IPS DF 4.7 (cell line): ENCODE results near the gene TBX10.
"Not testable (repeated sequence)": the region's sequence is repeated elsewhere in the genome, so short reads cannot be mapped to it uniquely, and the experiment has no call there.

Source experiments
- DNase-seq: peaks from one replicate; pipeline ENCODE4 v3.0.0-alpha.2; 2013; ENCODE audit warnings: low spot score; ENCODE audit errors: extremely low read depth

Gene TBX10

GRCh38 chr11:67664696-67665540, 25.4 kb upstream of the TBX10 start:
- no peak for DNase-seq

GRCh38 chr11:67664213-67664585, 24.6 kb upstream of the TBX10 start:
- no peak for DNase-seq

- DNase-seq = no peak
Observed at GRCh38 chr11:67663532-67664212, 24.1 kb upstream of the TBX10 start.

- no peak for DNase-seq
Observed at GRCh38 chr11:67662835-67663531, 23.4 kb upstream of the TBX10 start.

- DNase-seq = no peak
Observed at GRCh38 chr11:67662142-67662834, 22.7 kb upstream of the TBX10 start.

GRCh38 chr11:67660752-67661151, 21.2 kb upstream of the TBX10 start:
- not testable (repeated sequence) for DNase-seq

GRCh38 chr11:67659651-67660165, 20.1 kb upstream of the TBX10 start:
- not testable (repeated sequence) for DNase-seq

GRCh38 chr11:67657300-67657699, 17.7 kb upstream of the TBX10 start:
- no peak for DNase-seq

- DNase-seq = no peak
Observed at GRCh38 chr11:67656278-67656922, 16.8 kb upstream of the TBX10 start.

GRCh38 chr11:67654225-67654624, 14.7 kb upstream of the TBX10 start:
- DNase-seq = no peak

- no peak for DNase-seq
Observed at GRCh38 chr11:67652965-67653845, 13.6 kb upstream of the TBX10 start.

- no peak for DNase-seq
Observed at GRCh38 chr11:67651976-67652781, 12.6 kb upstream of the TBX10 start.

GRCh38 chr11:67649634-67650510, 10.3 kb upstream of the TBX10 start:
- DNase-seq = no peak

GRCh38 chr11:67648796-67649613, 9.4 kb upstream of the TBX10 start:
- no peak for DNase-seq

GRCh38 chr11:67648140-67648795, 8.7 kb upstream of the TBX10 start:
- no peak for DNase-seq

- DNase-seq = no peak
Observed at GRCh38 chr11:67647471-67647870, 7.9 kb upstream of the TBX10 start.
